Stimulated activated memory B cell treated with anti-CD40 and anti-IgM and Interleukin-4, amounts not matched to agents 10 μg/mL and 1 μg/mL and 100 μg/mL, for 72 hours (primary cell): Measurements from ENCODE around the gene CCDC9.

Experiments
- ATAC-seq: fragments of 150-1000 bp; cut with Tn5 transposase; 2 replicates; pipeline ENCODE4 v1.10.0; 2021
- H3K27ac Mint-ChIP-seq: one replicate; pipeline ENCODE4 v1.8.0; 2022; ENCODE audit warnings: mild to moderate bottlenecking, mixed read lengths
- H3K27me3 Mint-ChIP-seq: one replicate; pipeline ENCODE4 v1.8.0; 2022; ENCODE audit warnings: mixed read lengths
- H3K36me3 Mint-ChIP-seq: one replicate; pipeline ENCODE4 v1.8.0; 2022; ENCODE audit warnings: mixed read lengths
- H3K4me1 Mint-ChIP-seq: one replicate; pipeline ENCODE4 v1.8.0; 2022; ENCODE audit warnings: mixed read lengths
- H3K4me3 Mint-ChIP-seq: one replicate; pipeline ENCODE4 v1.8.0; 2022; ENCODE audit warnings: mild to moderate bottlenecking, moderate library complexity, mixed read lengths
- H3K9me3 Mint-ChIP-seq: one replicate; pipeline ENCODE4 v1.8.0; 2022; ENCODE audit warnings: mixed read lengths

CCDC9 gene

GRCh38 chr19:47319923-47320871, 63.9 kb downstream of the CCDC9 start:
- H3K9me3 Mint-ChIP-seq: peaks cover 3% of the 10 kb centered on the region
- no peak for ATAC-seq
- no peak overlapping the region for H3K4me3 Mint-ChIP-seq
- peaks cover 11% of the 10 kb centered on the region for H3K4me1 Mint-ChIP-seq
- peaks cover 65% of the 10 kb centered on the region for H3K27me3 Mint-ChIP-seq
- no peak overlapping the region for H3K27ac Mint-ChIP-seq
- peaks cover 4% of the 10 kb centered on the region for H3K36me3 Mint-ChIP-seq
